ENCODE results near the gene EXOC3L2. TPM values are rescaled to one million over a fixed set of nuclear protein-coding genes. Genes with fewer than 3 reads are reported as not detected.
A peak's percentile ranks its signal among the peaks of the same experiment; 100 is the strongest.

The EXOC3L2 gene
- total RNA-seq, 1 donor: not detected

DNA sequence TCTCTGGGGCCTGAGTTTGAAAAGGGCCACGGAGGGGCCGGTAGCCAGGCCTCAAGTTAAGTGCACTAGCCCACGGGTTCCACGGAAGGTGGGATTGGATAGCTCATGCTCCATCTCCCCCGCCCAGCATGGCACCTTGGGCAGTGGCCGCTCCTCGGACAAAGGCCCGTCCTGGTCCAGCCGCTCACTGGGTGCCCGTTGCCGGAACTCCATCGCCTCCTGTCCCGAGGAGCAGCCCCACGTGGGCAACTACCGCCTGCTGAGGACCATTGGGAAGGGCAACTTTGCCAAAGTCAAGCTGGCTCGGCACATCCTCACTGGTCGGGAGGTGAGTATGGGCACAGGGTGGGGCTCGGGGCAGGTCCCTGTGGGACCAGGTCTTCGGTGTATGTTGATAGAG, 13.7 kb upstream of the EXOC3L2 start:
- no peaks in the 10 kb centered on the region for H3K27me3 ChIP-seq (ENCODE audit: insufficient read depth, low read length)
- peaks cover 23% of the 10 kb centered on the region for H4K20me1 ChIP-seq (ENCODE audit: insufficient read depth, low read length)
- H3K4me2 ChIP-seq (ENCODE audit: insufficient read depth, low read length): no peak overlapping the region
- no peaks in the 10 kb centered on the region for H3K4me1 ChIP-seq (ENCODE audit: insufficient read depth, low read length)
- peaks cover 42% of the 10 kb centered on the region for H3K79me2 ChIP-seq (ENCODE audit: insufficient read depth, low read length)
- TF ChIP-seq, protein P1, sequence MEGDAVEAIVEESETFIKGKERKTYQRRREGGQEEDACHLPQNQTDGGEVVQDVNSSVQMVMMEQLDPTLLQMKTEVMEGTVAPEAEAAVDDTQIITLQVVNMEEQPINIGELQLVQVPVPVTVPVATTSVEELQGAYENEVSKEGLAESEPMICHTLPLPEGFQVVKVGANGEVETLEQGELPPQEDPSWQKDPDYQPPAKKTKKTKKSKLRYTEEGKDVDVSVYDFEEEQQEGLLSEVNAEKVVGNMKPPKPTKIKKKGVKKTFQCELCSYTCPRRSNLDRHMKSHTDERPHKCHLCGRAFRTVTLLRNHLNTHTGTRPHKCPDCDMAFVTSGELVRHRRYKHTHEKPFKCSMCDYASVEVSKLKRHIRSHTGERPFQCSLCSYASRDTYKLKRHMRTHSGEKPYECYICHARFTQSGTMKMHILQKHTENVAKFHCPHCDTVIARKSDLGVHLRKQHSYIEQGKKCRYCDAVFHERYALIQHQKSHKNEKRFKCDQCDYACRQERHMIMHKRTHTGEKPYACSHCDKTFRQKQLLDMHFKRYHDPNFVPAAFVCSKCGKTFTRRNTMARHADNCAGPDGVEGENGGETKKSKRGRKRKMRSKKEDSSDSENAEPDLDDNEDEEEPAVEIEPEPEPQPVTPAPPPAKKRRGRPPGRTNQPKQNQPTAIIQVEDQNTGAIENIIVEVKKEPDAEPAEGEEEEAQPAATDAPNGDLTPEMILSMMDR (IDR thresholded peaks at IDR 0.05; ENCODE audit: extremely low read depth, low read depth, low read length): no peak
- H3K27ac ChIP-seq (ENCODE audit: low read depth, low read length): no peak overlapping the region
- H3K36me3 ChIP-seq (ENCODE audit: insufficient read depth, low read length): peaks cover 6% of the 10 kb centered on the region
- no peak overlapping the region for H3K4me3 ChIP-seq (ENCODE audit: insufficient read depth, low read length)
- H2AFZ ChIP-seq (ENCODE audit: low read length): no peak overlapping the region
- H3K9me3 ChIP-seq (ENCODE audit: low read depth, low read length): no peaks in the 10 kb centered on the region
- DNase-seq (ENCODE audit: insufficient read length, low spot score, missing footprints): peak; percentile 32

DNA sequence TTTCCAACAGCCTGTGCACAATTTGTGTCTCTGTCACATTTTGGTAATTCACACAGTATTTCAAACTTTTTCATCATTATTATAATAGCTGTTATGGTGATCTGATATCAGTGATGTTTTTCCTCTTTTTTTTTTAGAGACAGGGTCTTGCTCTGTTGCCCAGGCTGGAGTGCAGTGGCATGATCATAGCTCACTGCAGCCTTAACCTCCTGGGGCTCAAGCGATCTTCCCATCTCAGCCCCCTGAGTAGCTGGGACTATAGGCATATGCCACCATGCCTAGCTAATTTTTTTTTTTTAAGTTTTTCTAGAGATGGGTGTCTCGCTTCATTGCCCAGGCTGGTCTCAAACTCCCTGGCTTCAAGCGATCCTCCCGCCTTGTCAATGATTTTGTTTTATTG, 11.6 kb upstream of the EXOC3L2 start:
- H3K4me3 ChIP-seq (ENCODE audit: insufficient read depth, low read length): no peak overlapping the region
- H4K20me1 ChIP-seq (ENCODE audit: insufficient read depth, low read length): peaks cover 32% of the 10 kb centered on the region
- no peaks in the 10 kb centered on the region for H3K9me3 ChIP-seq (ENCODE audit: low read depth, low read length)
- peaks cover 4% of the 10 kb centered on the region for H3K36me3 ChIP-seq (ENCODE audit: insufficient read depth, low read length)
- H3K79me2 ChIP-seq (ENCODE audit: insufficient read depth, low read length): peaks cover 62% of the 10 kb centered on the region
- no peak overlapping the region for H2AFZ ChIP-seq (ENCODE audit: low read length)
- no peaks in the 10 kb centered on the region for H3K27me3 ChIP-seq (ENCODE audit: insufficient read depth, low read length)
- H3K4me2 ChIP-seq (ENCODE audit: insufficient read depth, low read length): no peak overlapping the region
- peaks cover 14% of the 10 kb centered on the region for H3K4me1 ChIP-seq (ENCODE audit: insufficient read depth, low read length)
- H3K27ac ChIP-seq (ENCODE audit: low read depth, low read length): no peak overlapping the region
- DNase-seq (ENCODE audit: insufficient read length, low spot score, missing footprints): no peak
- TF ChIP-seq, protein P1 (IDR thresholded peaks at IDR 0.05; ENCODE audit: extremely low read depth, low read depth, low read length): no peak

DNA sequence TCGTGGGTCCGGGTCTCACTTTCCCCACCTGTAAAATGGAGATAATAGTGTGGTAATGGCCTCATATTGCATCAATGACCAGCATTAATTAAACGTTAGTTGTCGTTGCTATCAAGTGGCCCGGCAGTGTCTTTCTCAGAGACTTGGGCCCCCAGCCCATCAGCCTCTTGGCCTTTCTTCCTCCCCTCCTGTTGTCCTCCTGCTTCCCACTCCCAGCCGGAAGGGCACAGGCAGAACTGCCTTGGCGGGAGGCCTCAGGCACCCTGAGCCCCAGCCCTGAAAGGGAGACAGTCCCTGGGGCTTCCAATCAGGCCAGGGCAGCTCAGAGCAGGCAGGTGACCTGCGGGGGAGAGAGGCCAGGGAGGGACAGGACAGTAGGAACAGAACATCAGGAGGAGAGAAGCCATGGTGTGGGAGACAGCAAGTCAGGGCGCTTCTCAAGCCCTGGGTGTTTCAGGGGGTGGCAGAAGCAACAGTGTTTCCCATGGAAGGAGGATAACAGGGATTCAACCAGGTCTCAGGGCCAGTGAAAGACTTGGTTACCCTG, 10.5 kb upstream of the EXOC3L2 start:
- Histone ChIP-seq H4K20me1 (ENCODE audit: insufficient read depth, low read length) (peaks cover 32% of the 10 kb centered on the region), H3K79me2 (ENCODE audit: insufficient read depth, low read length) (peaks cover 65% of the 10 kb centered on the region)

DNA sequence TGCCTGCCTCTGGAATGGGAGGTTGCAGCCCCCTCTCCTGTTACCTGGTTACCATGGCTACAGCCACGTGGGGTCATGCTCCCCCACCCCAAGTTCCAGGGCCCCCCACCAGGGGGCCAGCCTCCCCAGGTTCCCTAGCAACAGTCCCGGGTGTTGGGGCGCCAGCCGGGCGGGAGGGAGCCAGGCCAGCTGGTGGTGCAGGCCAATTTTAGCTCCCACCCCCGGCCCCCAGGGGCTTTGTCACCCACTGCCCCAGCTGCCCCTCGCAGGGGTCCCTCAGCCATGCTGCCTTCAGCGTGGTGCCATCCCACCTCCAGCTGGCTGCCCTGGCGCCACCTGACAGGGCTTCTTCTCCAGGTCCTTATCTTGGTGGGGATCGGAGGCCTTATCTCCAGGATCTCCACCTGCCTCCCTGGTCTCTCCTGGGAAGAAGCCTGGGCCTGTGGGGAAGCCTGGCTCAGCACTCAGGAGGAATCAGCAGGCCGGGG, 8.9 kb upstream of the EXOC3L2 start:
- H3K27ac ChIP-seq (ENCODE audit: low read depth, low read length): no peak overlapping the region
- no peak overlapping the region for H3K4me3 ChIP-seq (ENCODE audit: insufficient read depth, low read length)
- no peak overlapping the region for H3K4me2 ChIP-seq (ENCODE audit: insufficient read depth, low read length)
- TF ChIP-seq, protein P1 (IDR thresholded peaks at IDR 0.05; ENCODE audit: extremely low read depth, low read depth, low read length): peak; percentile 15
- no peak overlapping the region for H2AFZ ChIP-seq (ENCODE audit: low read length)
- peaks cover 20% of the 10 kb centered on the region for H3K4me1 ChIP-seq (ENCODE audit: insufficient read depth, low read length)
- H3K27me3 ChIP-seq (ENCODE audit: insufficient read depth, low read length): no peaks in the 10 kb centered on the region
- peaks cover 63% of the 10 kb centered on the region for H3K79me2 ChIP-seq (ENCODE audit: insufficient read depth, low read length)
- H3K36me3 ChIP-seq (ENCODE audit: insufficient read depth, low read length): no peaks in the 10 kb centered on the region
- H3K9me3 ChIP-seq (ENCODE audit: low read depth, low read length): no peaks in the 10 kb centered on the region
- peaks cover 32% of the 10 kb centered on the region for H4K20me1 ChIP-seq (ENCODE audit: insufficient read depth, low read length)
- peak; percentile 85 for DNase-seq (ENCODE audit: insufficient read length, low spot score, missing footprints)

More for the DNA sequence above, 10.5 kb upstream of the EXOC3L2 start:
- Histone ChIP-seq H3K4me2 (ENCODE audit: insufficient read depth, low read length) (no peak overlapping the region), H3K27ac (ENCODE audit: low read depth, low read length) (no peak overlapping the region), H3K9me3 (ENCODE audit: low read depth, low read length) (no peaks in the 10 kb centered on the region), H3K4me1 (ENCODE audit: insufficient read depth, low read length) (peaks cover 16% of the 10 kb centered on the region), H3K4me3 (ENCODE audit: insufficient read depth, low read length) (no peak overlapping the region), H3K36me3 (ENCODE audit: insufficient read depth, low read length) (peaks cover under 1% of the 10 kb centered on the region), H2AFZ (ENCODE audit: low read length) (no peak overlapping the region), H3K27me3 (ENCODE audit: insufficient read depth, low read length) (no peaks in the 10 kb centered on the region)
- peak; percentile 74 for DNase-seq (ENCODE audit: insufficient read length, low spot score, missing footprints)
- TF ChIP-seq, protein P1 (IDR thresholded peaks at IDR 0.05; ENCODE audit: extremely low read depth, low read depth, low read length): no peak
